GM18507 (cell line): ENCODE results near the gene NDUFB7.

Experiments used
- DNase-seq: peaks from one replicate; pipeline ENCODE4 v3.0.0; 2011; ENCODE audit warnings: low read depth; ENCODE audit not compliant: insufficient read length; ENCODE audit errors: extremely low spot score
- FAIRE-seq: peaks from 2 replicates; lab custom pipeline; 2011; peaks lifted over from hg19 to GRCh38; lab: Jason Lieb, UNC

Gene NDUFB7

DNA sequence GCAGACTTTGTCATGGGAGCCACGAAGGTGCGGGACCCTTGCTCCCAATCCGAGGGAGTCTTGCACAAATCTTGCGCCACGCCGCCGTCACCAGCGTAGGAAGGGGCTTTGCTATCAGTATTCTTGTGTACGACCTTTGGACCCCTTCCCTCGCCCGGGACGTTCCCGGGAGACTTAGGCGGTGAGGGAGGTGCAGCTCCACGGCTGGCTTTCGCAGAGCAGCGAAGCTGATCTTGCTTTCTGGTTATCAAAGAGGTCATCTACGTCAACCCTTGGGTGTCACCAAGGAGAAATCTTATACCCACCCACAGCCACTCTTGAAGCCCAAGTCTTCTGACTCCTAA lies 41.9 kb downstream of the NDUFB7 start:
- DNase-seq = no peak
- FAIRE-seq = no peak

DNA sequence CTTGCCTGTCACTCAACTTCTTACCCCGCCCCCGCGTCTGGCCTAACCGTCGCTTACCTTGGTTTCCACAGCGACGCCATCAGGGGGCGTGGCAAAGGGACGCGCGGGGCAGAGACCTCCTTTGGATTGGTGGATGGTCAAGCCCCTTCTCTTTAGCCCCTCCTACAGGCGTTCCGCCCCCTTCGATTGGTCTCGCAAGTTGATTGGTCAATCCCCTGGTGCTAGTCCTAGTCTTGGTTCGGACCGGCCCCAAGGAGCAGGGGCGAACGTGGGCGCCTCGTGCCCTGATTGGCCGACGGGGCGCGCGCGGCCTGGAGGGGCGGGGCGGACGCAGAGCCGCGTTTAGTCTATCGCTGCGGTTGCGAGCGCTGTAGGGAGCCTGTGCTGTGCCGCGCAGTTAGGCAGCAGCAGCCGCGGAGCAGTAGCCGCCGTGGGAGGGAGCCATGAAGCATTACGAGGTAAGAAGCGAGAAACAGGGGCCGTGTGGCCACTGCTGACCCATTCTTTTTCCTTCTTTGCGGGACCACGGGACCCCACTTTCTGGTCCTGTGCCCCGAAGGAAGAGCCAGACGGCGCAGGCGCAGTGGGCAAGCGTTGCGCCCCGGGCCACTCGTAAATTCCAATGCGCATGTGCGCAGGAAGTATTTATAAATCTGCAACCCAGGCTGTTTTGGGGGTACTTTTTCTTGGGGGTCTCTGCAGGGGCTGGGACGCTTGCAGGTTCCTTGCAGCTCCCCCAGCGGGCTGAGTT lies 42.4 kb downstream of the NDUFB7 start, which contains the start of gene TECR:
Gene TECR, plus strand, starts transcription at position 341 of the 751 bp plus-strand sequence. Its CDS starts 103 bp downstream, at position 444.
- DNase-seq (peak; percentile 90), FAIRE-seq (peak; percentile 99)

DNA sequence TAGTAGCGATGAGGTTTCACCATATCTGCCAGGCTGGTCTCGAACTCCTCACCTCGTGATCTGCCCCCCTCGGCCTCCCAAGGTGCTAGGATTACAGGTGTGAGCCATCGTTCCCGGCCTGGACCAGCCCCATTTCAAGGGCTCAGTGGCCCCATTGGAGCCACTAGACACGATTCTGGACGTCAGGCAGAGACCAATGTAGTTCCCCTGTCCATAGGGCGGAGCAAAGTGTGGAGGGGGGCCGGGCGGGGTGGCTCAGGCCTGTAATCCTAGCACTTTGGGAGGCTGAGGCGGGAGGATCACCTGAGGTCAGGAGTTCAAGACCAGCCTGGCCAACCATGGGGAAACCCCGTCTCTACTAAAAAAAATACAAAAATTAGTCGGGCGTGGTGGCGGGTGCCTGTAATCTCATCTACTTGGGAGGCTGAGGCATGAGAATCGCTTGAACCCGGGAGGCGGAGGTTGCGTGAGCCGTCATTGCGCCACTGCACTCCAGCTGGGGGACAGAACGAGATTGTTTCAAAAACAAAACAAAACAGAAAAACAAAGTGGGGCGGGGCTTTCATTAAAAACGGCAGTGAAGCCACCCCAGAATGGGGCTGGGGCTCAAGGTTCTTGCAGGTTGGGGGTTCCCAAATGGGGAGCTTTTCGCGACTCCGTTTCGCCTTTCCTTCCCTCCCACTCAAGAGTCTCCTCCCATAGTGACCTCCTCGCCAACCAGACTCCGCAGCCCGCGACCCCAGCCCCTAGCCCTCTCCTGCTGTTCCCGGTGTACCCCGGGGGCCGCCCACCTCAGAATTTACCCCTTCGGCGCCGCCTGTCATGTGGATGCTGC lies 43.2 kb downstream of the NDUFB7 start:
- no peak for FAIRE-seq
- no peak for DNase-seq

DNA sequence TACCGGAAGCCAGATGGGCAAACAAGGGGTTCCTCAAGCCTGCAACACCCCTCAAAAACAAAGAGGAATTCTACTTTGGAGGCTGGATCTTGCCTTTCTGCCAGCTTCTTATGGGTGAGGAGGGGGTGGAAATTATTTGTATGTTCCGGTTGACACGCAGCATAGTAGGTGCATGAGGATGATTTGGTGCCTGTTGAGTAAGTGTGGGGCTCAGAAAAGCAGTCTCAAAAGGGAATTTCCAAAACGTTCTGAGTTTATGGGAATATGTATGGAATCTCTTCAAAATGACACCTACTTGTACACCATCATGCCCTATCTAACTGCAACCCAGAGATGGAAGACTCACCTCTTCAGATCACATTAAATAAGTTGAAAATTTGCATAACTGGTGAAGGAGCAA lies 45.4 kb downstream of the NDUFB7 start:
- no peak for FAIRE-seq
- DNase-seq = no peak

DNA sequence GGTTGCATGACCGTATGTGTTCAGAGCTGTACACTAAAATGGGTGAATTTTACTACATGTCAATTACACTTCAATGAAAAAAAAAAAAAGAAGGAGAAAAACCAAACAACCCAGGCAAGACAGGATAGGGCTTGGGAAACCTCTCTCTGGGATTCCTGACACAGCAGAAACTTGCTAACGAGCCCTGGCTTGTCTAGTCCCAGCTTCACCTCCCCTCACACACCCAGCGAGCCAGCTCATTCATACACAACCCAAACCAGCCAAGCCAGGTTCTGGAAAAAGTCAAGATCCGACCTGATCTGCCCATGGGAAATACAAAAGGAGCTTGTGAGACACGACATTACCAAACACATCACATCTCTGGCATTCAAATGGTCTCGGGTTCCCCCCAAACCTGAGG lies 46.1 kb downstream of the NDUFB7 start:
- no peak for DNase-seq
- no peak for FAIRE-seq

DNA sequence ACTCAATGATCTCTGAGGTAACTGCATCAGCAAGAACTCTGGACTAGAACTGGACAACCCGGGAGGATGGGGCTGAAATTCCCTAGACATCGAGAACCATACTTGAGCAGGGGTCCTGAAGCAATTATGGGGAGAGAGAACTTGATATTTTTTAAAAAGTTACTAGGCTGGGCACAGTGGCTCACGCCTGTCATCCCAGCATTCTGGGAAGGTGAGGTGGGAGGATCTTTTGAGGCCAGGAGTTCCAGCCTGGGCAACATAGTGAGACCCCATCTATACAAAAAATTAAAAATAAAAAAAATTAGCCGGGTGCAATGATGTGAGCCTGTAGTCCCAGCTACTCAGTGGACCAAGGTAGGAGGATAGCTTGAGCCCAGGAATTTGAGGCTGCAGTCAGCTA lies 51.3 kb downstream of the NDUFB7 start:
- no peak for FAIRE-seq
- no peak for DNase-seq

DNA sequence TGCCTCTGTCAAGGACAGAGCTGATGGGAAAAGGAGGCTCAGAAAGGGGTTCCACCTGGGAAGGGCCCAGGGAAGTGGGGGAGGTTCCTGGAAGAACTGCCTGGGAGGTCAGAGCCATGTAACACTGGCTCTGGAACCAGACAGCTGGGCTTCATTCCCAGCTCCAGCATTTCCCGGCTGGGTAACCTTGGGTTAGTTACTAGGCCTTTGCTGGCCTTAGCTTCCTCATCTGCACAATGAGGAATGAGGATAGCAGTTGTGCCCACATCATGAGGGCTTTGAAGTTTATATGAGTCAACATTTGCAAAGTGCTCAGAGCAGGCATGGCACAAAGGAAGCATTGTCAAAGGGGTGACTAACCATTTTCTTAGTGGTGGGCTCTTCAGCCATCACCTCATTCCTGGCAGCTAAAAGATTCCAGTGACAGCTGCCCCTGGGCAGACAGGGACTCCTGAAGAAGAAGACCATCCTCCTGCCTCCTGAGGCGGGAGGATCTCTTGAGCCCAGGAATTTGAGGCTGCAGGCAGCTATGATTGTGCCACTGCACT lies 51.9 kb downstream of the NDUFB7 start:
- DNase-seq = no peak
- no peak for FAIRE-seq

DNA sequence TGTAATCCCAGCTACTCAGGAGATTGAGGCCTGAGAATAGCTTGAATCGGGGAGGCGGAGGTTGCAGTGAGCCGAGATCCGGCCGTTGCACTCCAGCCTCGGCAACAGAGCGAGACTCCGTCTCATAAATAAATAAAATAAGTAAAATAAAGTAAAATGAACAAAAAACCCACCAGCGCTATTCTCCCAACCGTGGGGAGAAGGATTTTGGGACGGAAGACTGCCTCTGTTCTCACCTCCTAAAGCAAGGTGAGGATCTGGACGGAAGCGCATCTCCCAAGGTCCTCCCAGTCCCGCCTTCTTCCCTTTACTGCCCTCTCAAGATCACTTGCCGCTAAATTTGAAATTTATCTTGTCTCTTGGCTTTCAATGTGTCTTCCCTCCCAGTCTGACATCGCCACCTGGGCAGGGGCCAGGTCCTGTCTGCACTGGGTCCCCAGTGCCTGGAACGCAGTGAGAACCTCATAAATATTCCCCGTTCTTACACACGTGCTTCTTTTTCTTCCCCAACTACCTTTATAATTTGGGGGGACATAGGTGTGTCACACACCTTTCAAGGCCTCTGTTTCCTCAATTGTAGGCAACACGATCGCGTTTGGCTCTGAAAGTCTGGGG lies 52.5 kb downstream of the NDUFB7 start:
- FAIRE-seq (no peak), DNase-seq (no peak)

DNA sequence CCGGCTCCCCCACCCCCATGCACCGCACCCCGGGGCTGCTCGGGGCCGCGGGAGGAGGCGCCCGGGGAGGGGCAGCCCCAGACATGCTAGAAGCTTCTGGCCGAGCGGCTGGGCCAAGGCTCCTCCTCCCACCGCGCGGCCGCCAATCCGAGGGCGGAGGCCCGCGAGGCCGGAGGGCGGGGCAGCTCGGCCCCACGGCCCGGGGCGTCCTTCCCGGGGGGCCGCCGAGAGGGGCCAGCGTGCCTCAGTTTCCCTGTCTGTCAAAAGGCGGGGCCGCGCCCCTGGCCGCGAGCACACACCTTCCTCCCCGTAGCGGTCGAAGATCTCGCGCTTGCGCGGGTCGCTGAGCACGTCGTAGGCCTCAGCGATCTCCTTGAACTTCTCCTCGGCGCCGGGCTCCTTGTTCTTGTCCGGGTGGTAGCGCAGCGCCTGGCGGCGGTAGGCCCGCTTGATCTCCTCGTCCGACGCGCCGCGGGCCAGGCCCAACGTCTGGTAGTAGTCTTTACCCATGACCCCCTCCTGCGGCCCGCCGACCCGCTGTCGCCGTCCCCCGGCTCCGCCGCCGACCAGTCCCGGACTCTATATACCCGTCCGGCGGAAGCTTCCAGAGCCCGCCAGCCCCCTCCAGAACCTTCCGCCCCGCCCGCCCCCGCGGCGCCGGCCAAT lies 53.9 kb downstream of the NDUFB7 start, which contains the start of gene DNAJB1:
Gene DNAJB1, minus strand, starts transcription at position 558 of the 666 bp plus-strand sequence. Its CDS starts 48 bp downstream, at position 510.
- DNase-seq (peak; percentile 76), FAIRE-seq (peak; percentile 29)

DNA sequence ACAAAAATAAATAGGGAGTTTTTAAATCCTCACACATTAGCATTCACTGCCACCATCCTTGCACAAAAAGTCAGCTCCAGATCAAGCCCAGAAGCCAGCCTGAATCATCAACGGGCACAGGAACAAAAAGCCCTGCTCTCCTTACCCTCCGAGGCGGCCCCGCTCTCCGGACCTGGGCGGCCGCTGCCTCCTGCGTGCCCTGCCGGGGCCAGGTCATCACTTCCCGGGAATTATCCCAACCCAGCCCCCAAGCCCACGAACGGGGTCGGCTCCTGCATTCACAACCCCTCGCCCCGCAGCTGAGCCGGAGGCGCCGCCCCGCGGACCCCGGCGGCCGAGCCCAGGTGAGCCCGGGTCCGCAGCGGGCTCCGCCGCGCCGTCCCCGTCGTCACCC lies 54.4 kb downstream of the NDUFB7 start:
- DNase-seq (no peak), FAIRE-seq (no peak)

DNA sequence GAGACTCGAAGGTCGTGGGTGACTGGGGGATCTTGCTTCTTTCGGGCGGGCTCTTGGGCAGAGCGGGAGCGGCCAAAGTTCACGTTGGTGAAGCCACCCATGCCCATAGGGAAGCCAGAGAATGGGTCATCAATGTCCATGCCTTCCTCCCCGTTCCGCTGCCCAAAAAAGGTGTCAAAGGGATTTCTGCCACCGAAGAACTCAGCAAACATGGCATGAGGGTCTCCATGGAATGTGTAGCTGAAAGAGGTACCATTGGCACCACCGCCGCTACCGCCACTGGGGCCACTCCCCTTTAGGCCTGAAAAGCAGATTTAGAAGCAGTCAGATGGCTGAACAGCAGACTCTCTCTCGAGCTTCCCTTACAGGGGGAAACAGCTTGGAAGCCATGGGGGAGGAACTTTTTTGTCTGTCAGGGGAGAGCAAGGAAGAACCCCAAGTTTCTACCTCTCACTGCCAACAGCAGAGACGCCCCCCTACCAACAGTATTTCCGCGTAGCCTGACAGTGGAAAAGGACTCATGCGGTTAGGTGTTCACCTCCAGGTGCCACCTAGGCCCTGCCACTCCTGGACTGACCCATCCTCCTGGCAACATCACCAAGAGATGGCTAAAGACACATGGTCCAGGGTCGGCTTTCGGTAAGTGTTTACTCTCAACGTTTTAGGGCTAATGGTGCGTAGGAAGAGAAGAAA lies 55.0 kb downstream of the NDUFB7 start:
- FAIRE-seq (no peak), DNase-seq (no peak)
